HG03135 (cell line): ENCODE results near the gene ZFR2.
"Not testable (repeated sequence)": the region's sequence is repeated elsewhere in the genome, so short reads cannot be mapped to it uniquely, and the experiment has no call there.

Experiments used
- ATAC-seq: cut with Tn5 transposase; IDR thresholded peaks from one replicate; pipeline ENCODE4 v1.9.1; 2021; ENCODE audit warnings: mild to moderate bottlenecking, moderate library complexity; ENCODE audit not compliant: unreplicated experiment

Gene ZFR2

DNA sequence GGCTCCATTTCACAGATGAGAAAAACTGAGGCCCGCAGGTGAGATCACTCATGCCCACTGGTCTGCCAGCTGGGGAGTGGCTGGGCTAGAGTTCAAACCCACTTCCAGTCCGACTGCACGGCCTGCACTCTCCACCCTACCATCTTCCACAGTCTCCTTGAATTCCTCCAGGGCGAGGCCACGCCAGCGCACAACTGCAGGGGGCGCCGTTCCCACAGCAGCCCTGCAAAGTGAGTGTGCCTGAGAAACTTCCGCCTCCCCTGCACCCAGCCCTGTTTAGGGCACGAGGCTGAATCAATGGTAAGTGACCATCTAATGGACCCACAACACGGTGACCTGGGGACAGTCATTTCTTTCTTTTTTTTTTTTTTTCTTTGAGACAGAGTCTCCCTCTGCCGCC, 10.8 kb upstream of the ZFR2 start:
- no peak for ATAC-seq

GRCh38 chr19:3874695-3875094, 5.9 kb upstream of the ZFR2 start:
- not testable (repeated sequence) for ATAC-seq

GRCh38 chr19:3873151-3873550, 4.3 kb upstream of the ZFR2 start:
- no peak for ATAC-seq

DNA sequence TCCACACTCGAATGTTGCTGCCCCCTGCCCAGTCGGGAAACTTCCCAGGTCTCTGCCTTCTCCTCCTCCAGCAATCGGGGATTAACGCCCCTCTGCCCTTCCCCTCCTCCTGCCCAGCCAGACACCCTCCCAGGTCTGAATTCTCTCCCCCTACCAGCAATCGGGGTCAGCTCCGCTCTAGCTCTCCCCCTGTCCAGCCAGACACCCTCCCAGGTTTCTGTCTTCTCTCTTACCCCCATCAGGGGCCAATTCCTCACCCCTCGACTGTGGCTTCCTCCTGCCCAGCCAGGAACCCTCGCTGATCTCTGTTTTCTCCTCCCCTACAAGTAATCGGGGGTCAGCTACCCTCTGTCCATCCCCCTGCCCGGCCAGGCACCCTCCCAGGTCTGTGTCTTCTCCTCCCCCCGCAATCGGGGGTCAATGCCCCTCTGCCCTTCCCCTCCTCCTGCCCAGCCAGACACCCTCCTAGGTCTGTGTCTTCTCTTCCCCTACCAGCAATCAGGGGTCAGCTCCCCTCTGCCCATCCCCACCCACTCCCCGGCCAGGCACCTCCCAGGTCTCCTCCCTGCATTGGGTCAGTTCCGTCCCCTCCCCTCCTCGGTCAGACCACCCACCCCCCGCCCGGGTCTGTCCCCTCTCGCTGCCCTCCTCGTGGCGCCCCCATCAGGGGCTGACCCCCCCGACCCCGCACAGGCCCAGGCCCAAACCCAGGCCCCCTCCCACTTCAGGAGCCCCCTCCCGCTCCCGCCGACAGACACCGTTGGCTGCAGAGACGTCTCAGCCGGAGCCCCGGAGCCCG, 668 bp downstream of the ZFR2 start:
- ATAC-seq: no peak

GRCh38 chr19:3866910-3867638, 1.8 kb downstream of the ZFR2 start:
- ATAC-seq: no peak

DNA sequence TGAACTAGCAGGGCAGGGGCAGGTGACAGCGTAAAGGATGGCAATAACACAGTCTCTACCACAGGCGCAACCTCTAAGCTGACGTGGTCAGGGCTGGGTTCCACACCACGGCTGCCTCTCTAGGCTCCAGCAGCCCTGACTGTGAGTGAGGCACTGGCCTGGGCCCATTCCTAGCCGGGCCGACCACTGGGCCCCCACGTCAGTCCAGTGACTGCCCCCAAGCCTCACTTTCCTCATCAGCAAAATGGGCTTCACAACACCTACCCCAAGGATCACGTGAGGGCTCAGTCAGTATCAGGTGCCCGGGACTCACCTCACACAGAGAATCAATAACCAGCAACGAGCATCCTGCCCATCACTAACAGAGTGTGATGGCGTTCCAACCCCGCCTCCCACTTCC, 5.2 kb downstream of the ZFR2 start:
- ATAC-seq: no peak

DNA sequence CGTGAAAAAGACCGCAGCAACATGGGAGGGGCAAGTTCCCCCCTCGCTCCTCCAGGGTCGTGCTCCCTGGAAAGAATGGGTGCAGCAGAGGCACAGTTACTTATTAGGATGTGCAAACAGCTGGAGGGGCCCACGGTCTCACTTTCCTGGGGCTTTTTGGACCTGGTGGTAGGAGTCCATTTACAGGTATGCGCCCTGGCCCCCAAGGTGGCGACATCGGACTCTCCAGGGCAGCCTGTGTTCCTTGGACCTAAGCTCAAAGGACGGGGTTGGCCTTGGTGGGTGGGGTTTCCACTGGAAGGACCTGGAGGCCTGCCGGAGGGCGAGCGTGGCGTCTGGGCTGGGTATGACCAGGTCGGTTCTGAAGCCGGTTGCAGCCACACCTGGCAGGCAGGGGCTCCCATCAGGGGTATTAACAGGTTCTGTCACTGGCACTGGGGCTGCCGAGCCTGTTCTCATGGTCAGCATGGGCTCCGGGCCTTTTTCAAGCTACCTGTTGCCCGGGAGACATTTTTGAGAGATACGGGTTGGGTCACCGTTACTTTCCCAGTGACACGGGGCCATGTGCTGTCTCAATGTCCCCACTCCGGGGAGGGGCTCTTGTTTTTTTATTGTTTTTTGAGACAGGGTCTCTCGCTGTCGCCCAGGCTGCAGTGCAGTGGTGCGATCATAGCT, 5.9 kb downstream of the ZFR2 start:
- ATAC-seq: no peak

DNA sequence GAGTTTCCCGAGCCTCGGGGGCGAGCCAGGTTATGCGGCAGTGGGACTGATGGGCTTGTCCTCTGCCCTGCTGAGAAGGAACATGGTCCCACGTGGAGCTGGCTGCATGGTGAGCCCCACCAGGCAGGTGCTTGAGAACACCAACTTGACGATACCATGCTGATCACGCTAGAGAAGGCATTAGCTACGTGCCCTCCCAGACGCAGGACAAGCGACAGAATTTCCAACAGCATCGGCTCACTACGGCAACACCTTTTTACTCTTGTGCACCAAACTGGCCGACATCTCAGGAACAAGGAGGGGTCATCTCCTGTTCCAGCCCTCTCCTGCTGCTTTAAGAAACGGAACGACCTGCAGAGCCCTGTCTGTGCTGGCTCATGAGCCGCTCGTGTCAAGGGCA, 8.3 kb downstream of the ZFR2 start:
- no peak for ATAC-seq

GRCh38 chr19:3857449-3858003, 11.3 kb downstream of the ZFR2 start:
- ATAC-seq: no peak

- ATAC-seq: no peak
Observed at GRCh38 chr19:3855320-3855719, 13.5 kb downstream of the ZFR2 start.

GRCh38 chr19:3852614-3853254, 16.1 kb downstream of the ZFR2 start:
- ATAC-seq: no peak

DNA sequence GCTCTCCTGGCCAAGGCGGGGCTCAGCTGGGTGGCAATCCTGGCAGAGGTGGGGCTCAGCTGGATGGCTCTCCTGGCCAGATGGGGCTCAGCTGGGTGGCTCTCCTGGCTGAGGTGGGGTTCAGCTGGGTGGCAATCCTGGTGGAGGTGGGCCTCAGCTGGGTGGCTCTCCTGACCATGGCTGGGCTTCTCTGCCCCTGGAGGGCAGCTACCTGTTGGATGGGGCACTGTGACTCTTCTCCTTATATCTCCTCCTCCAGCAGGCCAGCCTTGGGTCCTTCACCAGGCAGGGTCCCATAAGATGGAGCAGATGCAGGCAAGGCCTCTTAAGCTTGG, 16.7 kb downstream of the ZFR2 start:
- no peak for ATAC-seq

- ATAC-seq: no peak
Observed at GRCh38 chr19:3851254-3852176, 17.3 kb downstream of the ZFR2 start.

GRCh38 chr19:3850320-3850972, 18.4 kb downstream of the ZFR2 start:
- ATAC-seq: no peak

DNA sequence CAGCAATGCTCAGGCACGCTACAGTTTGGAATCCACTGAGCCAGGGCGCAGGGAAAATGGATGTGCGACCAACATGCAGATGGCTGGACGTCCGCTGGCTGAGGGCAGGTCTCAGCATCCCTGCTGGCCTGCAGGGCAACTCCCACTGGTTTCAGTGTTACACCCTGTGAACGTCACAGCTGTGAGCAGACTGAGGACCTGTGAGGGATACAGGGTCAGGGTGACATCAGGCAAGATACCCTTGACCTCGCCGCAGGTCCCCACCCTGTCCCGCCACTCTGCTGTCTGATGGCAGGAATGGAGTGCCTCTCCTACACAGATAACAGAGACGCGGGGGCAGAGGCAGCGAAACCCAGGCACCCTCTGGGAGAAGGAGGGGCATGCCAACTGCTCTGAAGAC, 19.1 kb downstream of the ZFR2 start:
- ATAC-seq: no peak

DNA sequence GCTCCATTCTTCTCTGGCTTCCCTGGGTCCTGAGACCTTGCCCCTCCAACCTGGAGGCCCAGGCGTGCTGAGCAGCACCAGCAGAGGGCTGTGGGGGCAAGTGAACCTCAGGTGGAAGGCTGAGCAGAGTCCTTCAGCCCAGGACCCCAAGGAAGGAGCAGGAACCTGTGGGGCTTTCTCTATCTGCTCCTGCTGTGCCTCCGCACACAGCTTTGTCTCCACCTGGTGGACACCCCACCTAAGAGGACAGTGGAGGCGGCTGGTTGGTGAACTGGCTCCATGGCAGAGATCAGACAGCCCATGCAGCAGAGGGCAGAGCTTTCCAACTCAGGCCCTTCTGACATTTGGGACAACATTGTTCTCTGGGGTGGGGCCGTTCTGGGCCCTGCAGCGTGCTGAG, 19.7 kb downstream of the ZFR2 start:
- no peak for ATAC-seq

- no peak for ATAC-seq
Observed at GRCh38 chr19:3844596-3844995, 24.2 kb downstream of the ZFR2 start.

DNA sequence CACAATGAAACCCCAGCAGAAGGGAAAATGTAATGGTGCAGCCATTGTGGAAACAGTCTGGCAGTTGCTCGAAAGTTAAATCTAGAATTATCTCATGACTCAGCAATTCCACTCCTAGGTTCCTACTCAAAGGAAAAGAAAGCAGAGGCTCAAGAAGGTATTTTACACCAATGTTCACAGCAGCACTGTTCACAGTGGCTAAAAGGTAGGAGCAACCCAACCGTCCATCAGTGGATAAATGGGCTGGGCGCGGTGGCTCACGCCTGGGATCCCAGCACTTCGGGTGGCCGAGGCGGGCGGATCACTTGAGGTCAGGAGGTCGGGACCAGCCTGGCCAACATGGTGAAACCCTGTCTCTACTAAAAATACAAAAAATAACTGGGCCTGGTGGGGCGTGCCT, 25.9 kb downstream of the ZFR2 start:
- no peak for ATAC-seq

GRCh38 chr19:3840804-3841203, 28.0 kb downstream of the ZFR2 start:
- ATAC-seq: no peak

GRCh38 chr19:3839941-3840340, 28.9 kb downstream of the ZFR2 start:
- ATAC-seq: no peak
